Measurements from ENCODE around the gene C1orf21.
"Not testable (repeated sequence)": the region's sequence is repeated elsewhere in the genome, so short reads cannot be mapped to it uniquely, and the experiment has no call there.

The C1orf21 gene

DNA sequence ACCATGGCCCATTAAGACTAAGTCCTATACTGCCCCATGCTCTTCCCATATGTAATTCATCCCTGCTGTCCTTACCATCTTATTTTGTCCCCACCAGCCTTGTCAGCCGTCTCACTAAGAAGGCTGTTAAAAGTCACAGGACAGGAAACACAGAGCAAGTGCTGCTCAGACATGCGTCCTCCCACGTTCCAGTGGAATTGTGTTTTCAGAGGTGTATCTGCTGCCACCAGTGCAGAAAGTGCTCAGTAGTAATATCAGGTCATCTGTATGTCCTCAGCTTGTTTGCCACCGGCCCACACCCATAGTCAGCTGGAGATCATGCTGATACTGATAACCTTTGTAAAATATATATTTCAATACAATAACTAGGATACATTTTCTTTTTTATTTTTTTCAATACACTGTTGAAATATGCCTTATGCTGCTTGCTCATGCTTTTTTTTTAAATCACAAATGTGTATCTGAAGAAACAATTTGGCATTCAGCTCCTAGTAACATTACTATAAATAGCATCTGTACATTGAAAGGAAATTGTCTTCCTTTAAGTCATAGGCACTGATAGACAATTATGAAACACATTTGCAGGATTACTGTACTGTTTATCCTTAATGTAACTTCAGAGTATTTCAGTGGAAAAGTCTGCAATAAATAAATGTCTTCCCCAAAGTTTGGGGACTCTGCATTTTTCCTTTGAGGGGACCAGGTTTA, 211.0 kb downstream of the C1orf21 start:
- H3K4me3 ChIP-seq (ENCODE audit: low read length), result no peak overlapping the region
- H3K9ac ChIP-seq (ENCODE audit: low read depth, low read length), result no peak overlapping the region
- H3K9me3 ChIP-seq (replicated peaks; ENCODE audit: low read length), result no peaks in the 10 kb centered on the region
- no peak overlapping the region for H3K4me2 ChIP-seq (ENCODE audit: low read length)
- H3K4me1 ChIP-seq (ENCODE audit: control insufficient read depth, insufficient read depth, low read length), result peaks cover 13% of the 10 kb centered on the region
- no peaks in the 10 kb centered on the region for H3K27me3 ChIP-seq (ENCODE audit: control insufficient read depth, insufficient read depth, low read length)
- H3K36me3 ChIP-seq (ENCODE audit: insufficient read depth, low read length), result no peaks in the 10 kb centered on the region

DNA sequence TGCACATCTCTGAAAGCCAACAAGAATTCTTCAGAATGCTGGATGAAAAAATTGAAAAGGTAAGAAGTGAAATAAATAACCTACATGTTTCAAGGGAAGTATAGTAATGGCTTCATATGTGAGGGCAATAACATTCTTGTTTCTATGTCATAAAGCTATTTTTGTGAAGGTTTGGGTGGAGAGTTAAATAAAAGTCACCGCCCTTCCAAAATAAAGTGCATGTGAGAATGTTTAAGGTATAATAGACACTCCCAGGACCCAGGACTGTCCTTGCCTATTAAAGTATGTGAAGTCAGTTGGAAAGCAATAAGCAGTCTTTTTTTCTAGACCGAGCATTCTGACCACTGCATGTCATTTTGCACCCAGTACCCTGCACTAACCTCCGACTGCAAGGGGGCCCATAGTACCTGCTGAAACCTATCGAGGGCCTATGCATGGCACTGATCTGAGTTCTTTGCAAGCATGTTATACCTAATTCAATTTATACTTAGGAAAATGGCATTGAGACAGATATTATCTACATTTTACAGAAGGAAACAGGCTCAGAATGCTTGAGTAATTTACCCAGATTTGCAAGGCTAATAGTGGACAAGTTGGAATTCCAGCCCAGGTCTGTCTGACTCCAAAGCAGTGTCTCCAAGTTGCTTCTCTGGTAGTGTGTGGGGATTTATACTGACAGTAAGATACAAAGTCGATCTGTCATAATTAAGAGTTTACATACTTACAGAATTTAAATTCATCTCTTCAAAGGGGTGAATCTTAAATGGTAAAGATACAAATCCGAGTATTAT, 211.8 kb downstream of the C1orf21 start:
- no peaks in the 10 kb centered on the region for H3K27me3 ChIP-seq (ENCODE audit: control insufficient read depth, insufficient read depth, low read length)
- H3K4me1 ChIP-seq (ENCODE audit: control insufficient read depth, insufficient read depth, low read length), result peaks cover 13% of the 10 kb centered on the region
- H3K36me3 ChIP-seq (ENCODE audit: insufficient read depth, low read length), result no peaks in the 10 kb centered on the region
- H3K9ac ChIP-seq (ENCODE audit: low read depth, low read length), result no peak overlapping the region
- no peaks in the 10 kb centered on the region for H3K9me3 ChIP-seq (replicated peaks; ENCODE audit: low read length)
- no peak overlapping the region for H3K4me2 ChIP-seq (ENCODE audit: low read length)
- no peak overlapping the region for H3K4me3 ChIP-seq (ENCODE audit: low read length)

DNA sequence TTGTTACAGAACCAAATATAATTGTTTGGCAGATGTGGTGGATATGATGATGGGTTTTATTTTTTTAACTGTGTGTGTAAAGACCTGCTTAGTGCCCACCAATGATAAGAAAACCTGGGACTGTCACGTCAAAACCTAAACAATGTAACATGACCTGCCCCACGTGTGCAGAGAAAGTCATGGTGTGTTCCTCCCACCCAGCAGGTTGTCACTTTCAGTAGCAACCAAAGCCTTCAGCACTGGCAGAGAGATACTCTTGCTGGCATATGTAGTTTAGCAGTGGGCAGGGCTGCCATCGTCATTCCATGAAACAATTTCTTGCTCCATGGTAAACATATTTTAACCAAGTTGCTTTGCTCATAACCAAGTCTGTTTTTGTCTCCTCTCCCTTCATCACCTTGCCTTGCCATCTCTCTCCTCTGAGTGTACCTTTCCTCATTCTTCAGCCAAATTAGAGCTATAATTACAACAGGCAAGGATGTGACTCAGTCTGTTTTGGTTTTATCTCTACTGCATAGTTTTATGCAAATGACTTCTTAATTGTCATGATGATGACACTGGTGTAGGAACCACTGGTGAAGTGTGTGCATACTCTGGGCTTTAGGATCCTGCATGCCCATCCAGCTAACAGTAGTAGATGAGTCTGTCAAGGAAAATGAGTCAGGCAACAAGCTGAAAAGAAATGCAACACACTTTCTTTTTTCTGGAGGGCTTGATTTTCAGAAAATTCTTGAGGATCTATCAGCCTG, 217.5 kb downstream of the C1orf21 start:
- Histone ChIP-seq H3K36me3 (ENCODE audit: insufficient read depth, low read length) (no peaks in the 10 kb centered on the region), H3K4me2 (ENCODE audit: low read length) (no peak overlapping the region), H3K4me3 (ENCODE audit: low read length) (no peak overlapping the region), H3K9me3 (replicated peaks; ENCODE audit: low read length) (no peaks in the 10 kb centered on the region), H3K9ac (ENCODE audit: low read depth, low read length) (no peak overlapping the region), H3K4me1 (ENCODE audit: control insufficient read depth, insufficient read depth, low read length) (no peaks in the 10 kb centered on the region), H3K27me3 (ENCODE audit: control insufficient read depth, insufficient read depth, low read length) (no peaks in the 10 kb centered on the region)

DNA sequence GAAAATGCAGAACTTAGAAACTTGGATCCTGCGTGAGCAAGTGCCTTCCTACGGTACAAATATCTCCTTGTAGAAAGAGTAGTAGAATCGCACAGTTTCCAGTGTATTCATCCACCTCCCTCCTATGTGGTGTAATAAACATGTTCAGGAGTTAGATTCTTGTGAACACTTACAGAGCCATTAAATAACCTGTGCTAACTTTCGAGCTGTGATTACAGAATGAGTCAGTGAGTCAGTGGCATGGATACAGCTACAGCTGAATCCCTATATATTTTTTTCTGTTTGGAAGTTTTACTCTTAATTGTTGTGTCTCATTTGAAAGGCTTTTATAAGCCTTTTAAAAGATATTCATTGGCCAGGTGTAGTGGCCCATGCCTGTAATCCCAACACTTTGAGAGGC, 219.1 kb downstream of the C1orf21 start:
- H3K36me3 ChIP-seq (ENCODE audit: insufficient read depth, low read length), result no peaks in the 10 kb centered on the region
- no peaks in the 10 kb centered on the region for H3K27me3 ChIP-seq (ENCODE audit: control insufficient read depth, insufficient read depth, low read length)
- H3K4me1 ChIP-seq (ENCODE audit: control insufficient read depth, insufficient read depth, low read length), result no peaks in the 10 kb centered on the region
- no peak overlapping the region for H3K9ac ChIP-seq (ENCODE audit: low read depth, low read length)
- H3K4me2 ChIP-seq (ENCODE audit: low read length), result no peak overlapping the region
- no peaks in the 10 kb centered on the region for H3K9me3 ChIP-seq (replicated peaks; ENCODE audit: low read length)
- H3K4me3 ChIP-seq (ENCODE audit: low read length), result no peak overlapping the region

DNA sequence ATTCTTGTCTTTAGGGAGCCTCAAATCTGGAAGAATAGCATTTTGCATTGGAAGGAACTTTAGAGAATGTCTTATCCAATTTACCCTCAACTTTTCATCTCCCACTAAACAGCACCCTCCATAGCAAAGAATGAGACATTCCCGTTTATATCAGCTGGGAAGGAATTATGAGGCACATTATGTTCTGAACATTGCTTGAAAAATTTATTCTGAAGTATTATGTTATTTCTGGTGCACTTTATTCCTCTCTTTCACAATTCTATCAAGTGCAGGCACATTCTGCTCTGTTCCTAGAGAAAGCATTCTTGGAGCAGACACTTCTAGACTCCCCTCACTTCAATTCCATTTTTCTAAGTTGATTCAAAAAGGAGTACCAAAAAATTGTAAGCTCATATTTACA, 220.0 kb downstream of the C1orf21 start:
- H3K9ac ChIP-seq (ENCODE audit: low read depth, low read length), result no peak overlapping the region
- no peaks in the 10 kb centered on the region for H3K27me3 ChIP-seq (ENCODE audit: control insufficient read depth, insufficient read depth, low read length)
- no peaks in the 10 kb centered on the region for H3K4me1 ChIP-seq (ENCODE audit: control insufficient read depth, insufficient read depth, low read length)
- no peaks in the 10 kb centered on the region for H3K9me3 ChIP-seq (replicated peaks; ENCODE audit: low read length)
- no peak overlapping the region for H3K4me2 ChIP-seq (ENCODE audit: low read length)
- no peaks in the 10 kb centered on the region for H3K36me3 ChIP-seq (ENCODE audit: insufficient read depth, low read length)
- no peak overlapping the region for H3K4me3 ChIP-seq (ENCODE audit: low read length)

DNA sequence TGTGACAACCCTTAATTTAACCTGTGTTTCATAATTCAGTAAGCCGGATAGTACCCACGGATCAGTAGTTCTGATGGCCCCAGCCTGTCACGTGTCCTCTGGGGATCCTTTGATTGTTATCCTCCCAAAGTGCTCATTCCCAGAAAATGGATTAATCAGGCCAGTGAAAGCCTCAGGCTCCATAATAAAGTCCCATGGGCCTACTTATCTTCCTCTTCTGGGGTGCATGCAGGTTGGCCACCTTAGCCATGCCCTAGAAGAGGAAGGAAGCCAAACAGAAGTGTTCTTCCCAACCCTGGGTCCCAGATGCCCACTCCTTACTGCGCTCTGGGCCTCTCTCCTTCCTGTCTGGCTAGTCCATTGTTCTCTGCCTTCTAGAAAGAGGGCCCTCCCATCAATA, 221.8 kb downstream of the C1orf21 start:
- H3K27me3 ChIP-seq (ENCODE audit: control insufficient read depth, insufficient read depth, low read length), result no peaks in the 10 kb centered on the region
- H3K9ac ChIP-seq (ENCODE audit: low read depth, low read length), result no peak overlapping the region
- no peak overlapping the region for H3K4me3 ChIP-seq (ENCODE audit: low read length)
- no peaks in the 10 kb centered on the region for H3K36me3 ChIP-seq (ENCODE audit: insufficient read depth, low read length)
- no peaks in the 10 kb centered on the region for H3K4me1 ChIP-seq (ENCODE audit: control insufficient read depth, insufficient read depth, low read length)
- H3K4me2 ChIP-seq (ENCODE audit: low read length), result no peak overlapping the region
- no peaks in the 10 kb centered on the region for H3K9me3 ChIP-seq (replicated peaks; ENCODE audit: low read length)

DNA sequence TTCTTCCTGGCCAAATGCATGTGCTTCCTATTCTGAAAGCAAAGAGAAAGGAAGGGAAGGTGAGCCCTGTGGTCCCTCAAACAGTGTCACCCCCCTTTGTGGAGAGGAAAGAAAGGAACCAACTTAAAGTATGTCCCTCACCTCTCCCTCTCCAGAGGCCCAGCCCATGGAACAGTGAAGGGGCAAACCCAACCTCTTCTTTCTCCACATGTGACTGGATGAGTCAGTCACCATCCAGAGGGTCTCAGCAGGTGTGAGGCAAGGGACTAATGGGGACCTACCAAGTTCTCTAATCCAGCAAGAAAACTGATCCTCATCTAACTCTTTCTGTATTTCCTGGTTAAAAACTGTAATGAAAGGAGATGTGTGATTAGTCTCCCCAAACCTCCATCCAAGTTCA, 222.2 kb downstream of the C1orf21 start:
- Histone ChIP-seq H3K36me3 (ENCODE audit: insufficient read depth, low read length) (no peaks in the 10 kb centered on the region), H3K27me3 (ENCODE audit: control insufficient read depth, insufficient read depth, low read length) (no peaks in the 10 kb centered on the region), H3K9me3 (replicated peaks; ENCODE audit: low read length) (no peaks in the 10 kb centered on the region), H3K9ac (ENCODE audit: low read depth, low read length) (no peak overlapping the region), H3K4me1 (ENCODE audit: control insufficient read depth, insufficient read depth, low read length) (no peaks in the 10 kb centered on the region), H3K4me3 (ENCODE audit: low read length) (no peak overlapping the region), H3K4me2 (ENCODE audit: low read length) (no peak overlapping the region)

DNA sequence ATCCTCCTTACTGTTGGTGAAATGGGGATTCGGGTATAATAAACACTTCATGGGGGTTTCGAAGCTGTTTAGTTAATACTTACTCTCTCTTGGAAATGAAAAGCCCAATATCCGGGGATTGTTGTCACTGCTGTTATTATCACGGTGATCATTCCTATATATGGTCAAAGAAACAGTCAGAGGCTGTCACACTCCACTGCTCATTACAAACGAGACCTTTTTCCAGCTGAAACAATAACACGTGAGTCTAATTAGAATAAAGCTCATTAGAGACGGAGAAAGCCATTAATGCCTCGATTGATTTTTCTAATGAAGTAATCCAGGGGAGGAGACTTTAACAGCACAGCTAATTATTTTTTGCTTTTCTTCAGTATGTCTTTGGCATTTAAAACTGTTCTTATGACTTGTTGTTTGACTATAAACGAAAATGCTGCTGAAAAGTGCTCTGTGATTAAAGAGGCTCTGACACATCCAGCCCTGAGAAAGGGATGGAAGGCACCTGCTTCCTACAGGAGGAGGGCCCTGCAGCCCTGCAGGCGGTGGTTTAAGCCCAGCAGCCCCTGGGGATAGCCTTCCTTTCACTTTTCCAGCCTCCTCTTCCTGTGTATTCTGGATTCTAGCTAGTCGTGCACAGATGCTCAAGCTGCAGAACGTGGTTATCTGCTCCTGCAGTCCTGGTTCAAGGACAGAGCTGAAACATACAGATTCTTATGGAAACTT, 224.2 kb downstream of the C1orf21 start:
- Histone ChIP-seq H3K4me2 (ENCODE audit: low read length) (no peak overlapping the region), H3K36me3 (ENCODE audit: insufficient read depth, low read length) (no peaks in the 10 kb centered on the region), H3K4me1 (ENCODE audit: control insufficient read depth, insufficient read depth, low read length) (no peaks in the 10 kb centered on the region), H3K9ac (ENCODE audit: low read depth, low read length) (no peak overlapping the region), H3K9me3 (replicated peaks; ENCODE audit: low read length) (no peaks in the 10 kb centered on the region), H3K4me3 (ENCODE audit: low read length) (no peak overlapping the region), H3K27me3 (ENCODE audit: control insufficient read depth, insufficient read depth, low read length) (no peaks in the 10 kb centered on the region)

DNA sequence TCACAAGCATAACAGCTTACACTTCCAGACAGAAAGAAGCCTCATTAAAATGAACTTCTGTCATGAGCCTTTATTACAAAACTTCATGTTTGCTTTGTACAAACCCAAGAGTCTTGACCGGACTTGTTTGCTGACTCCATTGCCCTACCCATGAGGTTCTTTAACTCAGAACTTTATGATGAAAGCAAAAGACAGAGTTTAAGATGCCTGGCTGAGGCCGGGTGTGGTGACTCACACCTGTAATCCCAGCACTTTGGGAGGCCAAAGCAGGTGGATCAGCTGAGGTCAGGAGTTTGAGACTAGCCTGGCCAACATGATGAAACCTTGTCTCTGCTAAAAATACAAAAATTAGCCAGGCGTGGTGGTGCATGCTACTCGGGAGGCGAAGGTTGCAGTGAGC, 225.4 kb downstream of the C1orf21 start:
- H3K27me3 ChIP-seq (ENCODE audit: control insufficient read depth, insufficient read depth, low read length); H3K9ac ChIP-seq (ENCODE audit: low read depth, low read length); H3K9me3 ChIP-seq (replicated peaks; ENCODE audit: low read length); H3K4me2 ChIP-seq (ENCODE audit: low read length); H3K36me3 ChIP-seq (ENCODE audit: insufficient read depth, low read length); H3K4me3 ChIP-seq (ENCODE audit: low read length); H3K4me1 ChIP-seq (ENCODE audit: control insufficient read depth, insufficient read depth, low read length): not testable (repeated sequence)

DNA sequence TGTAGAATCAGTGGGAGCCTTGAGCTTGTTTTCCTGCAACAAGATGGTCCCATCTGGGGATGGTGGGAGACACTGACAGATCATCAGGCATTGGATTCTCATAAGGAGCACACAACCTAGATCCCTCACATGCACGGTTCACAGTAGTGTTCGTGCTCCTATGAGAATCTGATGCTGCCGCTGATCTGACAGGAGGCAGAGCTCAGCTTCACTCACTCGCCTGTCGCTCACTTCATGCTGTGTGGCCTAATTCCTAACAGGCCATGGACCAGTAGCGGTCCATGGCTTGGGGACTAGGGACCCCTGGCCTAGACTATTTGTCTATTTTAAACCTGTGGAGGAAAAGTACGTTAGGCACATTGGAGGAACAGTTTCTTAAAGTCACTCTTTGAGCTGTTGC, 227.8 kb downstream of the C1orf21 start:
- H3K27me3 ChIP-seq (ENCODE audit: control insufficient read depth, insufficient read depth, low read length), result no peaks in the 10 kb centered on the region
- no peak overlapping the region for H3K9ac ChIP-seq (ENCODE audit: low read depth, low read length)
- no peaks in the 10 kb centered on the region for H3K9me3 ChIP-seq (replicated peaks; ENCODE audit: low read length)
- H3K36me3 ChIP-seq (ENCODE audit: insufficient read depth, low read length), result no peaks in the 10 kb centered on the region
- no peak overlapping the region for H3K4me2 ChIP-seq (ENCODE audit: low read length)
- no peaks in the 10 kb centered on the region for H3K4me1 ChIP-seq (ENCODE audit: control insufficient read depth, insufficient read depth, low read length)
- H3K4me3 ChIP-seq (ENCODE audit: low read length), result no peak overlapping the region

DNA sequence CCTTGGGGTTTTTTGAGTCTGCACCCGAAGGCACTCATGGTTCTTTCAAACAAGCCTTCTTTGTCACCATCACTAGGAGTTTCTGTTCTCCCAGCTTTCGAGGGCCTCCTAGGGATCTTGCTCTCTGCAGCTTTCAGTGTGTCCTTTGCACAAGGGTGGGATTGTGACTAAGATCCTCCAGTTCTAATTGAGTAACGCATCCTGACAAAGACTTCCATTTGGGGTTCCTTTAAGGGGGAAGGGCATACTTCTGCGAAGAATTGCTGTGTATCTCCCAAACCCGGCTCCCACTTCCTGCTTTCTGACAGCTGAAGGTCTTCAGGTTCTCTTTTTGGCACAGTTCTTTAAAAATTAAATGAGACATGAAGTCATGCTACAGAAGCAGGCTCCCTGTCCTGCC, 228.5 kb downstream of the C1orf21 start:
- peaks cover 1% of the 10 kb centered on the region for H3K4me1 ChIP-seq (ENCODE audit: control insufficient read depth, insufficient read depth, low read length)
- no peaks in the 10 kb centered on the region for H3K36me3 ChIP-seq (ENCODE audit: insufficient read depth, low read length)
- H3K27me3 ChIP-seq (ENCODE audit: control insufficient read depth, insufficient read depth, low read length), result no peaks in the 10 kb centered on the region
- H3K9me3 ChIP-seq (replicated peaks; ENCODE audit: low read length), result no peaks in the 10 kb centered on the region
- no peak overlapping the region for H3K4me3 ChIP-seq (ENCODE audit: low read length)
- no peak overlapping the region for H3K9ac ChIP-seq (ENCODE audit: low read depth, low read length)
- H3K4me2 ChIP-seq (ENCODE audit: low read length), result no peak overlapping the region

All from skeletal muscle satellite cell (primary cell).